Posterior vena cava (tissue), 2 donors: ENCODE data around the gene VMO1. TPM values are rescaled to one million over a fixed set of nuclear protein-coding genes. Genes with fewer than 3 reads are reported as not detected.
A peak's percentile ranks its signal among the peaks of the same experiment; 100 is the strongest.

ENCODE experiments used
- DNase-seq: peaks from one replicate; pipeline ENCODE4 v3.0.0-alpha.2; 2020; ENCODE audit warnings: low spot score
- intact Hi-C, 2 donors: fragments of 100-400 bp; cut with DNase I; formaldehyde crosslinking; loops; one replicate each; pipeline versions ENCODE4 v1.14.1 to v1.14.2; 2022 to 2023
- total RNA-seq, 2 donors: library from RNA; stranded (reverse); fragmentation: NEBNext Ultra II Directional; extraction: Animal tissue kit (Norgen Biotek cat#: 25700); gene quantifications; one replicate each; pipeline ENCODE4 v1.2.1, GENCODE V29; 2021
- donor health status: DM: yes; HTN: yes; CAD: no.
- donor health status: DM: yes; HTN: yes; CAD: no.

Gene VMO1
- total RNA-seq, 2 donors from 2014 or later = 2.1 to 3.4 TPM

DNA sequence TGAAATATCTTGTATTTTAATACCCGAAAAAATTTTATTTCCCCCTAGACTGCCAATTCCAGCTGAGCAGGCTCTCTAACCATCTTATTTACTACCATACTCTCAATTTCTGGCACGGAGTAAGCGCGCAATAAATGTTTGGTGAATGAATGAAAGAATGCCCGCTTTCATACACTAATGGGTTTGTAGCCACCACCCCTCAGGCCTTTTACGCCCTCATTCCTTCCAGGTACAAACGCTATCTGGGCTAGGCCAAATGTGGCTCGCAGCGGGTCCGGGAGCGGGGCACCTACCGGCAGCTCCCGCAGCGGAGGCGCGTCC is 20.3 kb upstream of the VMO1 start:
- no peak for DNase-seq
- intact Hi-C loops = no loop called here

DNA sequence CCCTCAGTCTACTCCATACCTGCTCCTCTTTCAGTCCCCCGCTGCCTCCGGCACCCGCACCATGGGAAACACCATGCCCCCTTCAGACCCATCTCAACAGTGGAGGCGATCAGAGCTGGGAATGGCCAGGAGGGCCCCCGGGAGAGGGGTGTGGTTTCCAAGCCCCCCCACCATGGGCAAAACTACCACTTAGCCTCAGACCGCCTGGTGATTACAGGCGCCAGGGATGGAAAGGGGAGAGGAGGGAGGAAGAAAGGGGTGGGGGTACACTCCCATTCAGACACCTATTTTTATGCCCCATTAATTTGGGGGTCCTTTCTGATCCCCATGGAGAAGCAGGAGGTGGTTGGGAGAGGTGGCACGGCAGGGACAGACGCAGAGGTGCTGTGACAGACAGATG is 16.1 kb upstream of the VMO1 start, which contains the start of gene C17orf114:
Gene C17orf114 (minus strand): TSS at position 101 of the 400 bp plus-strand sequence.
- intact Hi-C loops = no loop called here
- DNase-seq = no peak

DNA sequence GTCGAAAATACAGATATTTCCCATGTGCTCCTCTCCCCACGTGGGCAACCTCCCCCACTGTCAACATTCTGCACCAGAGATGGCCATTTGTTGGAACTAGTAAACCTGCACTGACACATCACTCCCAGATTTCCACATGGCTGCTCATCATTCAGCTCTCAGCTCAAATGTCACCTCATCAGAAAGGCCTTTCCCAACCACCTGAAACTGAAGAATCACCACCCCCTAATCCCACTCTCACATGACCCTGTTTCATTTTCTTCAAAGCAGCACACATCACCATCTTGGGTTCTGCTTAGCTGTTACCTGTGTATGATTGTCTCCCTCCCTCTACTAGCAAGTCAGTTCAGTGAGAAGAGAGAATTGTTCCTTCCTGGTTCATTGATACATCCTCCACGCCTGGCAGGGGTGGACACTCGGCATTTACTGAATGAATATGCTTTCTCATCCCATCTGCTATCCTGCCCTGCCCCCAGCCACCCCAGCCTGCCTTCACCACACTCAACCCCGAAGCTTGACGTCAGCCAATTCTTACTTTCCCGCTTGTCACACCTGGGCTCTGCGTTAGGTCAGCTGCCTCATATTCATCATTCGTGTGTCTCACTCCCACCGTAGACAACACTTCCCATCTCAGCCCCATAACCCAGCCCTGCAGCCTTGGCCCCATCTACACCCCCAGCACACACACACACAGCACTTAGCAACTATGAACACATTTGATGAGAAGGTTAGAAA is 14.5 kb upstream of the VMO1 start:
- intact Hi-C loops = no loop called here
- DNase-seq = no peak

DNA sequence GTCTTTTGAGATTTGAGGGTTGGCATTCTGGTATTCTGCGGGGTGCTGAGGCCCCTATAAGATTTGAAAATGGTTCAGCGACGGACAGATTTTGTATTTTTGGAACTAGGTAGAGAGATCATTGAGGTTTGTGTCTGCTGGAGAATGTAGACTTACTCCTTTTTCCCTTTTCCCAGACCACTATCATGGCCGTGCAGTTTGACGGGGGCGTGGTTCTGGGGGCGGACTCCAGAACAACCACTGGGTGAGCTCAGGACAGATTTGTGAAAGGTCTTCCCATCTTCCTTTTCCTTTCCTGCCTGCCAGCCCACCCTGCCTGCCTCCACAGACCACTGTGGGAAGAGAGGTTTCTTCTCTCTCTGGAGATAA is 10.4 kb upstream of the VMO1 start:
- intact Hi-C loops = no loop called here
- DNase-seq = no peak

DNA sequence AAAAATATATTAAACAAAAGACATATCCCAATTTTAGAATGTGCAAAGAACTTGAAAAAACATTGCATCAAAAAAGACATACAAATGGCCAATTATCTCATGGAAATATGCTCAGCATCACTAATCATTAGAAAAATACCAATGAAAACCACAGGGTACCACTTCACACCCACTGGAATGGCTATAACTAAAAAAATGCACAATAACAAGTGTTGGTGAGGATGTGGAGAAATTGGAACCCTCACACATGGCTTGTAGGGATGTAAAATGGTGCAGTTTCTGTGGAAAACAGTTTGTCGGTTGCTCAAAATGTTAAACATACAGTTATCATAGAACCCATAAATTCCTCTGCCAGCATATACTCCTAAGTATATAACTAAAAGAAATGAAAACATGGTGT is 9.0 kb upstream of the VMO1 start:
- intact Hi-C loops = no loop called here

DNA sequence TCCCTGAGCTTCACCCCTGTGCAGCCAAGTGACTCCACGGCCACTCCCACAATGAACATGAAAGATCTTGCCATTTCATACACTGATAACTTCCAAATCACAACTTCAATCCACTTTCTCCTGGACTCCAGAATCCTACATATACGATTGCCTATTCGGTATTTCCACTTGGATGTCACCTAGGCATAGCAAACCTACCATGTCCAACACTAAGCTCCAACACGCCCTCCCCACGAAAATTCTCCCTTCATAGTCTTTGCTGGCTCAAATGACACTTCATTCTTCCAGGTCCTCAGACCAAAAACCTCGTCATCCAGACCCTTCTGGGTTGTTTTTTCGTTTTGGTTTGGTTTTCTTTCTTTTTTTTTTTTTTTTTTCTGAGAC is 4.5 kb upstream of the VMO1 start:
- intact Hi-C loops = no loop called here
- DNase-seq = no peak

More for the DNA sequence above, 9.0 kb upstream of the VMO1 start:
- no peak for DNase-seq

DNA sequence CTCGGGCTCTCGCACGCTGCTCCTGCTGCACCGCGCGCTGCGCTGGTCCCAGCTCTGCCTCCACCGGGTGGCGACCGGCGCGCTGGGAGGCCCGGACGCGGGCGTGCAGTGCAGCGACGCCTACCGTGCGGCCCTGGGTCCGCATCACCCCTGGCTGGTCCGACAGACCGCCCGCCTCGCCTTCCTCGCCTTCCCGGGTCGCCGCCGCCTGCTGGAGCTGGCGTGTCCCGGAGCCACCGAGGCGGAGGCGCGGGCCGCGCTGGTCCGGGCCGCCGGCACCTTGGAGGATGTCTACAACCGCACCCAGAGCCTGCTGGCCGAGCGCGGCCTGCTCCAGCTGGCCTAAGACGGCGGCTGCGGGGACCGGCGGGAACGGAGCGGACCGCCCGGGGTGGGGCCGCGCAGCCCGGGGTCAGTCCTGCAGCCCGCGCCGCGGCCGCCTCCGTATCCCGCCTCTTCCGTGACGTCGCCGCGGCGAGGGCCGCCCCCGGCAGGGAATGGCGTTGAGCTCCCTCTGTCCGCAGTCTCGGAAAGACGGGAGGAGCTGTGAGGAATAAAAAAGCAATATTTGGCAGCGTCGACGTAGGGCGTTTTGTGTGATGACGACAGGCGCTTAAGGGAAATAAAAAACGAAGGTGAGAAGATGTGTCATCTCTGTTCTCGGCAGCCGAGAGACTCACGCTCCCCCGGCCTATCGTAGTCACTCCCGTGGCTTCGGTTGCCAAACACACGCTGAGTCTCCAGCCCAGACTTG is 4.0 kb upstream of the VMO1 start:
- DNase-seq = peak; percentile 96
- intact Hi-C loops = loop anchor here (5.0 kb wide), 1 partner anchor 97 kb away; no protein-coding TSS in a partner anchor

DNA sequence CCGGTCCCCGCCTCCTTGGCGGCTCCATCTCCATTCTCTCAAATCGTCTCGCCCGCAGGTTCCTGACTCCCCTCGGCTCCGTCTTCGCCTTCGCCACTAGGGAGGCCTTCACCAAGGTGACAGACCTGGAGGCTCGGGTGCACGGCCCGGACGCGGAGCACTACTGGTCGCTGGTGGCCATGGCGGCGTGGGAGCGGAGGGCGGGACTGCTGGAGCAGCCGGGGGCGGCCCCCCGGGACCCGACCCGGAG is 3.5 kb upstream of the VMO1 start:
- no peak for DNase-seq
- intact Hi-C loops = loop anchor here (5.0 kb wide), 1 partner anchor 98 kb away; no protein-coding TSS in a partner anchor

DNA sequence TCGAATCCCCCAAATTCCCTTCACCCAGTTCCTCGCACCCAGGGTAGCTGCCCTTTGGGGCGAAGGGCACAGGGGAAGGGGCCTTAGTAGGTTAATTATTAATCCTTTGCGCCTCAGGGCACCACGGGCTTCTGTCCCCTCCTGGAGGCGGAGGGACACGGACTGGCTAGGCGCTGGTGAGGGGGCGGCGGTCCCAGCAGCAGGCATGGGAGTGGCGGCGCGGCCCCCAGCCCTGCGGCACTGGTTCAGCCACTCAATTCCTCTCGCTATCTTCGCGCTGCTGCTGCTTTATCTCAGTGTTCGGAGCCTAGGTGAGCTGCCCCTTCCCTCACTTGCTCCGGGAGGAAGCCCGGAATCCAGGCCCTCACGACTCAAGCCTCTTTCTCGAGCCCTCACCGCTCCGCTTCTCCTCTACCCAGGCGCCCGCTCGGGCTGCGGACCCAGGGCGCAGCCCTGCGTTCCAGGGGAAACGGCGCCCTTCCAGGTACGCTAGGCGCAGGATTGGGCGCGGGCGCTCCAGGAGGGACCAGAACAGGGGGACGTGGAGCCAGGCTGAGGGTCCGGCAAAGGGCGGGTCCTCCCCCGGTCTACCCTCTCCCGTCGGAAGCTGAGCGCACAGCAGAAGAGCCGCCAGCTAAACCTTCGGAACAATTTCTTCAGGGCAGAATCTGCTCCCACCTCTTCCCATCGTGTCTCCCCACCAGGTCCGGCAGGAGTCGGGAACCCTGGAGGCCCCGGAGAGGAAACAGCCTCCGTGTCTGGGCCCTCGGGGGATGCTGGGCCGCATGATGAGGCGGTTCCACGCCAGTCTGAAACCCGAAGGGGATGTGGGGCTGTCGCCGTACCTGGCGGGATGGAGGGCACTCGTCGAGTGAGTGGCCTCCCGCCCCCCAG is 2.9 kb upstream of the VMO1 start, which contains the start of gene GLTPD2:
Gene GLTPD2 (plus strand): TSS at position 158 of the 894 bp plus-strand sequence. CDS start 48 bp downstream, at position 206.
- DNase-seq = peak; percentile 83
- intact Hi-C loops = loop anchor here (5.0 kb wide), 1 partner anchor 98 kb away; no protein-coding TSS in a partner anchor

DNA sequence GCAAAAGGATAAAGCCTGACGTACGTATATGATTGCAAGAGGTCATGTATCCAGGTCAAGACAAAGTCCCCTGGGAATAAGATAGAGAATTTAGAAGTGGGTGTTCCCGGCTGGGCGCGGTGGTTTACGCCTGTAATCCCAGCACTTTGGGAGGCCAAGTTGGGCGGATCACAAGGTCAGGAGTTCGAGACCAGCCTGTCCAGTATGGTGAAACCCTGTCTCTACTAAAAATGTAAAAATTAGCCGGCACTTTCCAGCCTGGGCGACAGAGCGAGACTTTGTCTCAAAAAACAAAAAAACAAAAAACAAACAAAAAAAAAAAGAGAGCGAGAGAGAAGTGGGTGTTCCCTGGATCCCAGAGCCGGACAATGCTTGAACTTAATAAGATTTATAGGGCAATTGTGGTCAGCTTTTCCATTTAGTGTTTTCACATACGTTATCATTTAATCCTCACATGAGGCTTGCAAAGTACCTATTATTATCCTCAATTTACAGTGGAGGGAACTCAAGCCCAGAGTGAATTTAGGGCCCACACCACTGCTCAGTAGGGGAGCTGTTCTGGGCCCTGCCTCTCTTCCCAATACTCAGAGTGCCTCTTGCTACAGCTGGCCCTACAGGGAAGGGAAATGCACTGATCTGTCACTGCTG is 2.1 kb upstream of the VMO1 start:
- intact Hi-C loops = loop anchor here (5.0 kb wide), 1 partner anchor 99 kb away; no protein-coding TSS in a partner anchor
- DNase-seq = no peak

DNA sequence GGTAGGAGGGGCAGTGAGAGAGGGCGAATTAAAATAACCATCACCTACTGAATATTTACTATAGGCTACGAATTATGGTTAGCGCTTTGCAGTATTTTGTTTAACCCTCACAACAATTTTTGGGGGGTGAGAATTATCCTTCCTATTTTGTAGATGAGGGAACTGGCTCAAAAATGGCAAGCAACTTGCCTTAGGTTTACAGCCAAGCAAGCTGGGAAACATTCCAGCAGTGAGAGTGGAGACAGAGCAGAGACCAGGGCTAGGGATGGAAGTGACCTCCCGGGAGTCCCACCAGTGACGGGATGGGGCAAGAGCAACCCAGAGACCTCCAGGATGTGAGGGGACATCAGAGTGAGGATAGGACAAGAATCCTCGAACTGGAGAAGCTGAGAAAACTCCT is 352 bp upstream of the VMO1 start:
- intact Hi-C loops = loop anchor here (5.0 kb wide), 1 partner anchor 101 kb away; no protein-coding TSS in a partner anchor
- DNase-seq = no peak

DNA sequence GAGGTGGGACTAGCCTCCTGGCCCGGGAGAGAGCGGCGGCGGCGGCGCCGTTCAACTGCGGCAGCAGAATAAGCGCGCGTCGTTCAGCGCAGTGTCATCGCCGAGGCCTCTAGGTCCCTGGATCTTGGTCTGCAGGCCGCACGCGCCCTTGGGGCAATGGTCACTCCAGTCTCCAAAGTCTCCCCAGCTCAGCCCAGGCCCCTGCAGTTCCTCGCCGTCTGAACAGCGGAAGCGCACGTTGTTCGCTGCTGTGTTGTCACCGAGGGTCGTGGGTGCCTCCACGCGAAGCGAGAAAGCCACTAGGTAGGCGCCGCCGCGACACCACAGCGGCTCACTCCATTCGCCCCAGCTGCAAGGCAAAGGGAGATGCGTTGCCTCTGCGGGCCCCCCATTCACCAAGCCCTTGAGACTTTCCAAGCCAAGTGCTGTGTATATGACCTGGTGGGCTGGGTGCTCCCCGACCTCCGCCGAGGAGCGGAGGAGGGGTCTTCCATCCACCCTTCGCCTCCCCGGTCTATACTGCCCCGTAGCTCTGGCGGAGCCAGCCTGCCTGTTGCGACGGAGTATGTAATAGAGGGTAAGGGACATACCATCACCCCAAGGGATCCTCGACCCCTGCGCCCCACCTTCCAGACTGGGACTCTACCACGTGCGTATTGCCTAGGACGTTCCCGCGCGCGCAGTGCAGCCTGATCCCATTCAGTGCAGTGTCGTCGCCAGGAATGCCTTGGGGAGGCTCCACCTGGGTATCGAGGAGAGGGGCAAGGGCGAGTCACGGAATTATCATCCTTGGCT is 656 bp downstream of the VMO1 start:
- intact Hi-C loops = loop anchor here (5.0 kb wide), 1 partner anchor 102 kb away; no protein-coding TSS in a partner anchor
- DNase-seq = peak; percentile 82

DNA sequence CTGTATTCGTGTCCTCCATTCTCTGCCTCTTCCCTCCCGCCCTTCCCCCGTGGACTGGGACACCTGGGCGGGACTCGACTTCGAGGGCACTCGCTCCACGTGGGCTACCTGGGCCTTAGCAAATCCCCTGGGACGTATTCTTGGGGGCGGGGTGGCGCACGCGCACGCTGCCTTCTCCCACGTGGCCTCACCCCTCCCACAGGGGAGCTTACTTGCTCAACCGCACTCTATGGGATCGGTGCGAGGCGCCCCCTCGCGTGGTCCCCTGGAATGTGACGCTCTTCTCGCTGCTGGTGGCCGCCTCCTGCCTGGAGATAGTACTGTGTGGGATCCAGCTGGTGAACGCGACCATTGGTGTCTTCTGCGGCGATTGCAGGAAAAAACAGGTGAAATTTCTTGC is 3.5 kb downstream of the VMO1 start:
- intact Hi-C loops = no loop called here
- DNase-seq = no peak

DNA sequence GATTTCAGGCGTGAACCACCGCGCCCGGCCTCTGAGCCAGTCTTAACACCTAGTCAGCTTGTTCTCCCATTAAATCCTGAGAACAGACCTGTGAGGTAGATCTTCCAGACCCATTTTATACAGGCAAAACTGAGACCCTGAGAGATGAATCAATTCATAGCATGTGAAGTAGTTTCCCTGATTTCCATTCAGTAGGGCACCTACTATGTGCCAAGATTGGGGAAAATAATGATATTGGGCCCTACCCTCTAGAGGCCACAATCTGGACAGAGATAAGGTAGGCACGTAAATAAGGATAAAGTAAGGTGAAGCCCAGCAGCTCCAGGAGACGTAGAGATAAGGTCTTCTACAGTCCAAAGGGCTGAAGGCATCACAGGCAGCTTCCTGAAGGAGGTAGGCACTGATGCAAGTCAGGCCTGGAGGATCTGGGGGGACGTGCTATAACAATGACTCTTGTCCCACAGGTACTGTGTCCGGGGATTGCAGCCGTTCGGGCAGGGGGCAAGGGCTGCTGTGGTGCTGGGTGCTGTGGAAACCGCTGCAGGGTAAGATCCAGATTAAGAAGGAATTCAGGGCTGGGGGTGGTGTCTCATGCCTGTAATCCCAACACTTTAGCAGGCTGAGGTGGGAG is 5.7 kb downstream of the VMO1 start:
- DNase-seq = no peak
- intact Hi-C loops = no loop called here

DNA sequence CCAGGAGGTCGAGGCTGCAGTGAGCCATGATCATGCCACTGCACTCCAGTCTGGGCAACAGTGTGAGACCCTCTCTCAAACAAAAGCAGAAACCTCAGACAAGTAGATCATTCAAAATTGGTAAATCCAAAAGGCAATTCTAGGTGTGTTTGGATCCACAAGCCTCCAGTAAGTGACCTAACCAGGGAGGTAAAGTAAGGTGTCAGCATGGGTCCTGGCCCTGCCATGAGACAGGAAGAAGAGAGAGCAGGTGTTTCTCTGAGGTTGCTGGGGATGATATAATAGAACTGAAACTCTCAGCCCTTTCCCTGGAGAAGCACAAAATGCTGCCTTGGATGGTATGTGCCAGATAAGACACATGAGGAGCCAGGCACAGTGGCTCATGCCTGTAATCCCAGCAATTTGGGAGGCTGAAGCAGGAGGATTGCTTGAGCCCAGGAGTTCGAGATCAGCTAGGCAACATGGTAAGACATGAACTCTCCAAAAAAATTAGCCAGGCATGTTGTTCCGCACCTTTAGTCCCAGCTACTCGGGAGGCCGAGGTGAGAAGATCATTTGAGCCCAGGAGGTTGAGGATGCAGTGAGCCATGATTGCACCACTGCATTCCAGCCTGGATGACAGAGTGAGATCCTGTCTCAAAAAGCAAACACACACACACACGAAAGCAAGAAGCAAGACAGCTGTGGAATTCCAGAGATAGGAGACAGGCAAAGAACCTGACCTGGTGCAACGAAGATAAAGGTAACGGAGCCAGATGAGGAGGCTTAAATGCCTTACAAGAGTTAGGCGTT is 8.0 kb downstream of the VMO1 start:
- intact Hi-C loops = no loop called here
- no peak for DNase-seq

DNA sequence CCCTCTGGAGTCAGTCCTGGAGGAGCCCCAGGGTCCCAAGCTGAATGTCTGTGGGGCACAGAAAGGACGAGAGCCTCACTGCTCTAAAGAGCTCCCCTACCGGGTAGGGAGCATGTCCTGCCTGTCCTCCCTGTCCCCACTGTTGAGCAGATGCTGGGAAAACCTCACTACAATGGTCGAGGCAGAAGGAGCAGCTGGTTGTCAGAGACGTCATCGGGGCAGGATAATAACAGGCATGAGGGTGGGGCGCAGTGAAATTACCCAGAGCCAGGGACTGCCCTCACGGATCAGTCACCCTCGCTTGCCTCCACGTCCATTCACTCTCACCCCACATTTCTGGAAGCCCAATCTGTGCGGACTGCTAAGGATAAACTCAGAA is 13.9 kb downstream of the VMO1 start:
- intact Hi-C loops = no loop called here
- DNase-seq = no peak

DNA sequence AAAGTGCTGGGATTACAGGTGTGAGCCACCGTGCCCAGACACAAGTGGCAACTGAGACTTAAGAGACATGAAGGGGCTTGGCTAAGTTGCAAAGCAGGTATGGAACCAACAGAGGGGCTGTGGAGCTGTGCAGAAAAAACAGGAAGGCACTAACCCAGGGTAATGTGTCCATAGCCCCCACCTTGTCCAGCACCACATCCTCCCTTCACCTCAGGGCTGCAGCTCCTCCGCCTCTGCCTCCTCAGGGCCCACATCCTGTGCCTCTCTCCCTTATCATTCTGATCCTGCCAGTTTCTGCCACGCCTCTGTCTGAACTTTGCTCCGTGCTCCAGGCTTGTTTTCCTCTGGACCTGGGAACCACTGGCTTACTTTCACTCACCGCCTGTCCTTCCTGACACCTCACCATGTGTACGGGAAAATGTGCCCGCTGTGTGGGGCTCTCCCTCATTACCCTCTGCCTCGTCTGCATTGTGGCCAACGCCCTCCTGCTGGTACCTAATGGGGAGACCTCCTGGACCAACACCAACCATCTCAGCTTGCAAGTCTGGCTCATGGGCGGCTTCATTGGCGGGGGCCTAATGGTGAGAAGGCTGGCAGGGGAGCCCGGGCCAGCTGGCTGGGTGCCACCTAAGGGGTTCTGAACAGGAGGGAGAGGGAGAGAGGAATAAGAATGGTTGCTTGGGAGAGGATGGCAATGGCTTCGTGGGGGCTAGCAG is 14.5 kb downstream of the VMO1 start, which contains the start of gene TM4SF5:
Gene TM4SF5 (plus strand): TSS at position 368 of the 716 bp plus-strand sequence. CDS start 37 bp downstream, at position 405.
- DNase-seq = no peak
- intact Hi-C loops = no loop called here
